ENCODE measurements around the gene CHCHD6. TPM values are rescaled to one million over a fixed set of nuclear protein-coding genes. Genes with fewer than 3 reads are reported as not detected.

The CHCHD6 gene
- total RNA-seq, 1 donor from 2014 or later = 31.0 TPM

GRCh38 chr3:126912027-126912422, 208.0 kb downstream of the CHCHD6 start:
- Mint-ChIP-seq H3K36me3 (peaks cover 17% of the 10 kb centered on the region), H3K9me3 (no peaks in the 10 kb centered on the region), H3K27ac (no peak overlapping the region), H3K4me1 (no peaks in the 10 kb centered on the region), H3K4me3 (no peak overlapping the region), H3K27me3 (ENCODE audit: low read depth) (no peaks in the 10 kb centered on the region)
- TF ChIP-seq CTCF (IDR thresholded peaks at IDR 0.05; ENCODE audit: unreplicated experiment) = no peak
- DNase-seq (ENCODE audit: low spot score in 2 of 2, unreplicated experiment in 2 of 2) = no peak

DNA sequence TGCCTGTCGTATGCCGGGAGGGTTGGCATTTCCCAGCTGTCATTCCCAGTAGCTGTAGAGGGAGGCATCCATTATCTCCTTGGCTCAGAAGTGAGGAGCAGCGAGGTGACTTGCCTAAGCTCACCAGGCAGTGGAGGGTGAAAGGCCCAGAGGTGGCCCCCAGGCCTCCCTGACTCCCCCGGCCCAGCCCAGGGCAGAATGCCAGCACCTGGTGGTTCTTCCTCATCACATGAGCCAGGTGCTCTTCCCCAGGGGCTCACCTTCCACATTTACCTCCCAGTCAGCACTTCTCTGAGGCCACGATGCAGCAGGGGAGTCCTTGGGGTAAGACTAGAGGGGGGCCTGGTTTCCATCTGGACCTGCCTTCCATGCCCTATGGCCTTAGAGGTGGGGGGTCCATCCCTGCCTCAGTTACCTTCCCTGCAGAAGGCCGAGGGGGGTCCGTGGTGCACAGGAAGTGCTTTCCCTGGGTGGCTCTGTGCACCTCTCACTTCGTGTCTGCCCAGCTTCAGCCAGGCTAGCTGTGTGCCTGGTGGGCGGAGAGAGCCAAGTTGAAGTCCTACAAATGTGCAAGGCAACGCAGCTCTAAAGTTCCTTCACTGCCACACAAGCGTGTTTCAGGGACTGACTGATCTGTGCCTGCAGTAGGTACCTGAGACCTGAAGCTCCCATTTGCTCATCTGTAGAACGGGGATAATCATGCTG, 208.6 kb downstream of the CHCHD6 start:
- H3K36me3 Mint-ChIP-seq = peaks cover 17% of the 10 kb centered on the region
- H3K9me3 Mint-ChIP-seq = no peaks in the 10 kb centered on the region
- no peak for DNase-seq (ENCODE audit: low spot score in 2 of 2, unreplicated experiment in 2 of 2)
- H3K27me3 Mint-ChIP-seq (ENCODE audit: low read depth) = no peaks in the 10 kb centered on the region
- no peak overlapping the region for H3K4me3 Mint-ChIP-seq
- H3K4me1 Mint-ChIP-seq = no peaks in the 10 kb centered on the region
- no peak for TF ChIP-seq CTCF (IDR thresholded peaks at IDR 0.05; ENCODE audit: unreplicated experiment)
- H3K27ac Mint-ChIP-seq = no peak overlapping the region

DNA sequence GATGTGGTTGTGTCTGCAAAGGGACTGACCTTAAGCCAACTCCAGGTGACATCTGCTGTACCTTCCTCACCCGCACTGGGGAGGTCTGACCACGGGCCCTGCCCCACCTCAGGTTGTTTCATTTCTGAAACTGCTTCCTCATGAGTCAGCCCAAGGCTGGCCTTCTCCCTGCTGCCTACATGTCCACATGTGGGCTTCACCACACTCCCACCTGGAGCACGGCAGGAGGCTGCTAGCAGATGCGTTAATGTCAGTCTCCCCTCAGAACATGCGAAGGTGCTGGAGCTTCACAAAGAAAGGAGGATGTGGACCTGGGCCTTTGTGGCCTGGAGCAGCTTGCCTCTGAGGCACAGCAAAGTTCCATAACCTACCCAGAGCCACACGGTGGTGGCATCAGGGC, 209.5 kb downstream of the CHCHD6 start:
- peaks cover 19% of the 10 kb centered on the region for H3K36me3 Mint-ChIP-seq
- peaks cover 3% of the 10 kb centered on the region for H3K9me3 Mint-ChIP-seq
- peaks cover 2% of the 10 kb centered on the region for H3K27me3 Mint-ChIP-seq (ENCODE audit: low read depth)
- no peak overlapping the region for H3K4me3 Mint-ChIP-seq
- no peak overlapping the region for H3K27ac Mint-ChIP-seq
- no peak for TF ChIP-seq CTCF (IDR thresholded peaks at IDR 0.05; ENCODE audit: unreplicated experiment)
- no peaks in the 10 kb centered on the region for H3K4me1 Mint-ChIP-seq
- DNase-seq (ENCODE audit: low spot score in 2 of 2, unreplicated experiment in 2 of 2) = no peak

GRCh38 chr3:126914226-126914625, 210.2 kb downstream of the CHCHD6 start:
- no peak for TF ChIP-seq CTCF (IDR thresholded peaks at IDR 0.05; ENCODE audit: unreplicated experiment)
- Mint-ChIP-seq H3K4me1 (no peaks in the 10 kb centered on the region), H3K27ac (no peak overlapping the region), H3K36me3 (peaks cover 21% of the 10 kb centered on the region), H3K4me3 (no peak overlapping the region), H3K27me3 (ENCODE audit: low read depth) (peaks cover 2% of the 10 kb centered on the region), H3K9me3 (peaks cover 7% of the 10 kb centered on the region)
- DNase-seq (ENCODE audit: low spot score in 2 of 2, unreplicated experiment in 2 of 2) = no peak

- no peak overlapping the region for H3K27ac Mint-ChIP-seq
- H3K9me3 Mint-ChIP-seq = peaks cover 12% of the 10 kb centered on the region
- H3K4me1 Mint-ChIP-seq = no peaks in the 10 kb centered on the region
- no peak for TF ChIP-seq CTCF (IDR thresholded peaks at IDR 0.05; ENCODE audit: unreplicated experiment)
- H3K27me3 Mint-ChIP-seq (ENCODE audit: low read depth) = peaks cover 2% of the 10 kb centered on the region
- peaks cover 22% of the 10 kb centered on the region for H3K36me3 Mint-ChIP-seq
- no peak overlapping the region for H3K4me3 Mint-ChIP-seq
- DNase-seq (ENCODE audit: low spot score in 2 of 2, unreplicated experiment in 2 of 2) = no peak
Observed at GRCh38 chr3:126915015-126915414, 211.0 kb downstream of the CHCHD6 start.
